ENCODE data around the gene NOS3. TPM values are rescaled to one million over a fixed set of nuclear protein-coding genes. Genes with fewer than 3 reads are reported as not detected.

NOS3 gene
- total and polyA plus RNA-seq, 9 of the 15 experiments (the other 6 are each of a cell fraction or from before 2014, with no cell fraction given), result 1.1 to 121 (median 23.6) TPM

DNA sequence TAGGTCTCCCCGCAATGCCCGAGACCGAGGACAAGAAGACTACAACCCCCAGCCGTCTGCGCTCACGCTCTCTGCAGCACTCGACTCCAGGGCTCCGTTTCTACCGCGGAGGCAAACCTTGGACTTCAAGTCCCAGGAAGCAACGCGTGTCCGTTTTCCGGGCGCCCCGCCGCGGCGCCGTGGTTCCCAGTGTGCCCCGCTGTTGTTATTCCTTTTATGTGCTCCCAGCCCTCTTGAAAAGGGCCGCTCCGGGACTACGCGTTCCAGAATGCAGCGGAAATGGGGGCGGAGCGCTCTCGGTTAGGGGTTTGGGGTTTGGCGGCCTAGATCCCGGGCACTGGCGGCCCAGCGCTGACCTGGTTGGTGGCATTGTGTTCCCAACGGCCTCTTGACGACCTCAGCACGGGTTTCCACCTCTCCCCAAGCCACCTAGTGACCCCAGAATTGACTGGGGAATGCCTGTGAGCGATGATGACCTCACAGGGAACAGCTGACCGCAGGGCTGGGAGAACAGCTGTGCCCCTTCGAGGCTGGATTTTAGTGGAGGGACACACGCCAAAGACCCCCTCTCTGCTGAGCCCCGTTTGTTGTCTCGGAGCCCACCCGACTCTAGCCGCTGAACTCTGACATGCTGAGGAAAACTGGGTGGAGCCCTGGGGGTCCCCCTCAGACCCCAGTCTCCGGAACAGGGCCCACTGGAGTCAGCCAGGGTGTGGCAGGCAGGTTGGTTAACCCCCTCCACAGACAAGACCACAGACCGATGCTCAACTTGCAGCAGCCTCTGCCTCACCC is 67.4 kb downstream of the NOS3 start (continued):
- TF ChIP-seq, protein P1, sequence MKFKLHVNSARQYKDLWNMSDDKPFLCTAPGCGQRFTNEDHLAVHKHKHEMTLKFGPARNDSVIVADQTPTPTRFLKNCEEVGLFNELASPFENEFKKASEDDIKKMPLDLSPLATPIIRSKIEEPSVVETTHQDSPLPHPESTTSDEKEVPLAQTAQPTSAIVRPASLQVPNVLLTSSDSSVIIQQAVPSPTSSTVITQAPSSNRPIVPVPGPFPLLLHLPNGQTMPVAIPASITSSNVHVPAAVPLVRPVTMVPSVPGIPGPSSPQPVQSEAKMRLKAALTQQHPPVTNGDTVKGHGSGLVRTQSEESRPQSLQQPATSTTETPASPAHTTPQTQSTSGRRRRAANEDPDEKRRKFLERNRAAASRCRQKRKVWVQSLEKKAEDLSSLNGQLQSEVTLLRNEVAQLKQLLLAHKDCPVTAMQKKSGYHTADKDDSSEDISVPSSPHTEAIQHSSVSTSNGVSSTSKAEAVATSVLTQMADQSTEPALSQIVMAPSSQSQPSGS (CRISPR knock-in tag; IDR thresholded peaks at IDR 0.05), result no peak
- TF ChIP-seq HNRNPLL (IDR thresholded peaks at IDR 0.05; ENCODE audit: low read depth, low read length, poor library complexity, severe bottlenecking) (peak; percentile 67), L3MBTL2 (IDR thresholded peaks at IDR 0.05) (peak; percentile 80), CBFB (CRISPR knock-in tag; IDR thresholded peaks at IDR 0.05) (peak; percentile 97), TEAD1 (CRISPR knock-in tag; IDR thresholded peaks at IDR 0.05) (peak; percentile 18 to 80; a peak in 3 of 4 replicates), HCFC1 (IDR thresholded peaks at IDR 0.05; ENCODE audit: low read depth, low read length) (peak; percentile 97), NRF1 (conservative IDR thresholded peaks at IDR 0.05 in 1 of 2, IDR thresholded peaks at IDR 0.05 in 1 of 2) (peak; percentile 90 to 92), ESRRA (IDR thresholded peaks at IDR 0.05; ENCODE audit: borderline replicate concordance, low read depth) (peak; percentile 71), MBD2 (IDR thresholded peaks at IDR 0.05; ENCODE audit: borderline replicate concordance, low read depth) (peak; percentile 95), ZBTB7A (IDR thresholded peaks at IDR 0.05; ENCODE audit: borderline replicate concordance, control insufficient read depth, low read depth, low read length) (peak; percentile 85), ZNF584 (CRISPR knock-in tag; IDR thresholded peaks at IDR 0.05; ENCODE audit: low read depth) (0 out of 2 replicates have a peak, but pooled peaks have one; percentile 70), SMAD2 (IDR thresholded peaks at IDR 0.05; ENCODE audit: low read depth, low read length) (peak; percentile 96; the same call in 1 of the 2 replicates), MAZ (CRISPR knock-in tag; conservative IDR thresholded peaks at IDR 0.05 in 1 of 2, IDR thresholded peaks at IDR 0.05 in 1 of 2) (peak; percentile 83 to 97), KHSRP (IDR thresholded peaks at IDR 0.05) (no peak), CAMTA2 (CRISPR knock-in tag; conservative IDR thresholded peaks at IDR 0.05) (peak; percentile 87; the same call in 1 of the 2 replicates)
- TF ChIP-seq, protein P2, sequence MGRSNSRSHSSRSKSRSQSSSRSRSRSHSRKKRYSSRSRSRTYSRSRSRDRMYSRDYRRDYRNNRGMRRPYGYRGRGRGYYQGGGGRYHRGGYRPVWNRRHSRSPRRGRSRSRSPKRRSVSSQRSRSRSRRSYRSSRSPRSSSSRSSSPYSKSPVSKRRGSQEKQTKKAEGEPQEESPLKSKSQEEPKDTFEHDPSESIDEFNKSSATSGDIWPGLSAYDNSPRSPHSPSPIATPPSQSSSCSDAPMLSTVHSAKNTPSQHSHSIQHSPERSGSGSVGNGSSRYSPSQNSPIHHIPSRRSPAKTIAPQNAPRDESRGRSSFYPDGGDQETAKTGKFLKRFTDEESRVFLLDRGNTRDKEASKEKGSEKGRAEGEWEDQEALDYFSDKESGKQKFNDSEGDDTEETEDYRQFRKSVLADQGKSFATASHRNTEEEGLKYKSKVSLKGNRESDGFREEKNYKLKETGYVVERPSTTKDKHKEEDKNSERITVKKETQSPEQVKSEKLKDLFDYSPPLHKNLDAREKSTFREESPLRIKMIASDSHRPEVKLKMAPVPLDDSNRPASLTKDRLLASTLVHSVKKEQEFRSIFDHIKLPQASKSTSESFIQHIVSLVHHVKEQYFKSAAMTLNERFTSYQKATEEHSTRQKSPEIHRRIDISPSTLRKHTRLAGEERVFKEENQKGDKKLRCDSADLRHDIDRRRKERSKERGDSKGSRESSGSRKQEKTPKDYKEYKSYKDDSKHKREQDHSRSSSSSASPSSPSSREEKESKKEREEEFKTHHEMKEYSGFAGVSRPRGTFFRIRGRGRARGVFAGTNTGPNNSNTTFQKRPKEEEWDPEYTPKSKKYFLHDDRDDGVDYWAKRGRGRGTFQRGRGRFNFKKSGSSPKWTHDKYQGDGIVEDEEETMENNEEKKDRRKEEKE (IDR thresholded peaks at IDR 0.05; ENCODE audit: borderline replicate concordance in 1 of 2, control insufficient read depth in 1 of 2, low read depth in 2 of 2, low read length in 1 of 2), result 0 out of 4 replicates have a peak, but pooled peaks of 1 of the 2 experiments have one; percentile 40
- TF ChIP-seq, protein P3, sequence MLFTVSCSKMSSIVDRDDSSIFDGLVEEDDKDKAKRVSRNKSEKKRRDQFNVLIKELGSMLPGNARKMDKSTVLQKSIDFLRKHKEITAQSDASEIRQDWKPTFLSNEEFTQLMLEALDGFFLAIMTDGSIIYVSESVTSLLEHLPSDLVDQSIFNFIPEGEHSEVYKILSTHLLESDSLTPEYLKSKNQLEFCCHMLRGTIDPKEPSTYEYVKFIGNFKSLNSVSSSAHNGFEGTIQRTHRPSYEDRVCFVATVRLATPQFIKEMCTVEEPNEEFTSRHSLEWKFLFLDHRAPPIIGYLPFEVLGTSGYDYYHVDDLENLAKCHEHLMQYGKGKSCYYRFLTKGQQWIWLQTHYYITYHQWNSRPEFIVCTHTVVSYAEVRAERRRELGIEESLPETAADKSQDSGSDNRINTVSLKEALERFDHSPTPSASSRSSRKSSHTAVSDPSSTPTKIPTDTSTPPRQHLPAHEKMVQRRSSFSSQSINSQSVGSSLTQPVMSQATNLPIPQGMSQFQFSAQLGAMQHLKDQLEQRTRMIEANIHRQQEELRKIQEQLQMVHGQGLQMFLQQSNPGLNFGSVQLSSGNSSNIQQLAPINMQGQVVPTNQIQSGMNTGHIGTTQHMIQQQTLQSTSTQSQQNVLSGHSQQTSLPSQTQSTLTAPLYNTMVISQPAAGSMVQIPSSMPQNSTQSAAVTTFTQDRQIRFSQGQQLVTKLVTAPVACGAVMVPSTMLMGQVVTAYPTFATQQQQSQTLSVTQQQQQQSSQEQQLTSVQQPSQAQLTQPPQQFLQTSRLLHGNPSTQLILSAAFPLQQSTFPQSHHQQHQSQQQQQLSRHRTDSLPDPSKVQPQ (CRISPR knock-in tag; IDR thresholded peaks at IDR 0.05; ENCODE audit: borderline replicate concordance), result no peak

Data from K562 (cell line).